WTC11 (cell line): ENCODE results near the gene PTBP2. TPM values are rescaled to one million over a fixed set of nuclear protein-coding genes. Genes with fewer than 3 reads are reported as not detected.

Source experiments
- ATAC-seq: fragments of 200-7000 bp; cut with Tn5 transposase; 2 replicates; pipeline ENCODE4 v1.10.0; 2021; ENCODE audit warnings: mild to moderate bottlenecking, moderate library complexity
- CTCF ChIA-PET: fragments of 300-600 bp; sonication (Branson Sonifier 250); formaldehyde crosslinking; loops from one replicate; lab custom pipeline; 2021; ENCODE audit warnings: antibody characterized with exemption; lab: Charles Lee
- POLR2A ChIA-PET: fragments of 350-600 bp; sonication (Branson Sonifier 250); formaldehyde crosslinking; loops from one replicate; lab custom pipeline; 2021; ENCODE audit warnings: antibody characterized with exemption; lab: Charles Lee
- DNase-seq: peaks from one replicate; pipeline ENCODE4 v3.0.0; 2021; ENCODE audit warnings: low spot score
- H3K27ac Mint-ChIP-seq: 2 replicates; pipeline ENCODE4 v1.8.0; 2021; ENCODE audit warnings: mixed read lengths
- H3K27me3 Mint-ChIP-seq: 2 replicates; pipeline ENCODE4 v1.8.0; 2021; ENCODE audit warnings: low read depth, mild to moderate bottlenecking, moderate library complexity, mixed read lengths
- H3K36me3 Mint-ChIP-seq: 2 replicates; pipeline ENCODE4 v1.8.0; 2021; ENCODE audit warnings: mixed read lengths
- H3K4me1 Mint-ChIP-seq: 2 replicates; pipeline ENCODE4 v1.8.0; 2022; ENCODE audit warnings: mixed read lengths
- H3K4me3 Mint-ChIP-seq: 2 replicates; pipeline ENCODE4 v1.8.0; 2021; ENCODE audit warnings: mild to moderate bottlenecking, moderate library complexity, mixed read lengths
- H3K9me3 Mint-ChIP-seq: 2 replicates; pipeline ENCODE4 v1.8.0; 2021; ENCODE audit warnings: mixed read lengths
- ATF2 ChIP-seq: sonication (generic); formaldehyde crosslinking; IDR thresholded peaks from 2 replicates; pipeline ENCODE4 v1.8.1; 2022; ENCODE audit warnings: low read depth, missing genetic modification reagents, borderline replicate concordance
- ELF4 ChIP-seq: sonication (generic); formaldehyde crosslinking; IDR thresholded peaks from 2 replicates; pipeline ENCODE4 v1.8.1; 2022; ENCODE audit warnings: low read depth, mild to moderate bottlenecking, moderate library complexity, missing genetic modification reagents
- FOXK1 ChIP-seq: sonication (generic); formaldehyde crosslinking; IDR thresholded peaks from 2 replicates; pipeline ENCODE4 v1.8.0; 2022; ENCODE audit warnings: mild to moderate bottlenecking, moderate library complexity, missing genetic modification reagents
- GRHL2 ChIP-seq: fragments of 250-450 bp; sonication (Bioruptor Pico); IDR thresholded peaks from 2 replicates; pipeline ENCODE4 v1.8.0; 2022; ENCODE audit warnings: mild to moderate bottlenecking, moderate library complexity; ENCODE audit not compliant: insufficient replicate concordance, severe bottlenecking
- HMGA2 ChIP-seq: fragments of 250-450 bp; sonication (Bioruptor Pico); IDR thresholded peaks from 2 replicates; pipeline ENCODE4 v1.4.0; 2021; ENCODE audit warnings: mild to moderate bottlenecking, moderate library complexity
- MAX ChIP-seq: sonication (generic); formaldehyde crosslinking; IDR thresholded peaks from 2 replicates; pipeline ENCODE4 v1.8.0; 2022; ENCODE audit warnings: mild to moderate bottlenecking, missing genetic modification reagents
- MYBL2 ChIP-seq: sonication (generic); formaldehyde crosslinking; IDR thresholded peaks from 2 replicates; pipeline ENCODE4 v1.8.1; 2023; ENCODE audit warnings: mild to moderate bottlenecking, moderate library complexity, missing genetic modification reagents
- NFATC4 ChIP-seq: fragments of 250-450 bp; sonication (Bioruptor Pico); IDR thresholded peaks from 2 replicates; pipeline ENCODE4 v1.9.0; 2021; ENCODE audit warnings: mild to moderate bottlenecking
- RORB ChIP-seq: fragments of 250-450 bp; sonication (Bioruptor Pico); IDR thresholded peaks from 2 replicates; pipeline ENCODE4 v1.9.0; 2021; ENCODE audit warnings: mild to moderate bottlenecking
- SOX15 ChIP-seq: fragments of 250-450 bp; sonication (Bioruptor Pico); IDR thresholded peaks from 2 replicates; pipeline ENCODE4 v1.9.0; 2021; ENCODE audit warnings: mild to moderate bottlenecking
- TEAD1 ChIP-seq: sonication (generic); formaldehyde crosslinking; IDR thresholded peaks from 2 replicates; pipeline ENCODE4 v1.8.0; 2022; ENCODE audit warnings: mild to moderate bottlenecking, missing genetic modification reagents
- USF1 ChIP-seq: sonication (generic); formaldehyde crosslinking; IDR thresholded peaks from 2 replicates; pipeline ENCODE4 v1.8.0; 2022; ENCODE audit warnings: mild to moderate bottlenecking, missing genetic modification reagents
- USF2 ChIP-seq: sonication (generic); formaldehyde crosslinking; IDR thresholded peaks from 2 replicates; pipeline ENCODE4 v1.8.1; 2023; ENCODE audit warnings: mild to moderate bottlenecking, missing genetic modification reagents, moderate library complexity
- ZBTB43 ChIP-seq: sonication (generic); formaldehyde crosslinking; IDR thresholded peaks from 2 replicates; pipeline ENCODE4 v1.8.1; 2023; ENCODE audit warnings: mild to moderate bottlenecking, missing genetic modification reagents
- ZNF512 ChIP-seq: sonication (generic); formaldehyde crosslinking; IDR thresholded peaks from 2 replicates; pipeline ENCODE4 v1.8.1; 2022; ENCODE audit warnings: missing genetic modification reagents, borderline replicate concordance
- ZNF532 ChIP-seq: fragments of 250-450 bp; sonication (Bioruptor Pico); IDR thresholded peaks from 2 replicates; pipeline ENCODE4 v1.9.0; 2021; ENCODE audit warnings: mild to moderate bottlenecking, borderline replicate concordance
- total RNA-seq: library from RNA; stranded (reverse); gene quantifications from 3 replicates; pipeline ENCODE4 v1.2.3, GENCODE V29; 2021

Gene PTBP2
- total RNA-seq, 1 experiment from 2014 or later, result 50.0 TPM

- Mint-ChIP-seq H3K27ac (peak overlapping the region; percentile 48), H3K36me3 (no peaks in the 10 kb centered on the region), H3K4me1 (peaks cover 24% of the 10 kb centered on the region), H3K9me3 (peaks cover 6% of the 10 kb centered on the region), H3K27me3 (peaks cover 2% of the 10 kb centered on the region; the same call in 1 of the 2 replicates), H3K4me3 (no peak overlapping the region)
- DNase-seq, result no peak
- CTCF ChIA-PET, result no interaction called here
- TF ChIP-seq SOX15, result no peak
- peak; percentile 52; the same call in 1 of the 2 replicates for TF ChIP-seq MAX
- TF ChIP-seq ZNF532 (CRISPR knock-in tag), result 0 out of 2 replicates have a peak, but pooled peaks have one; percentile 74
- no peak for TF ChIP-seq ZNF512 (CRISPR knock-in tag)
- TF ChIP-seq ATF2 (CRISPR knock-in tag), result no peak
- no peak for TF ChIP-seq MYBL2 (CRISPR knock-in tag)
- TF ChIP-seq NFATC4 (CRISPR knock-in tag), result no peak
- no peak for TF ChIP-seq HMGA2 (CRISPR knock-in tag)
- peak; percentile 76 for TF ChIP-seq USF2 (CRISPR knock-in tag)
- TF ChIP-seq USF1, result peak; percentile 57; the same call in 1 of the 2 replicates
- TF ChIP-seq FOXK1 (CRISPR knock-in tag), result 0 out of 2 replicates have a peak, but pooled peaks have one; percentile 25
- no peak for TF ChIP-seq RORB (CRISPR knock-in tag)
- 0 out of 2 replicates have a peak, but pooled peaks have one; percentile 47 for TF ChIP-seq TEAD1 (CRISPR knock-in tag)
- no peak for TF ChIP-seq GRHL2 (CRISPR knock-in tag)
- TF ChIP-seq ZBTB43 (CRISPR knock-in tag), result no peak
- no peak for TF ChIP-seq ELF4 (CRISPR knock-in tag)
- peak; percentile 100 for ATAC-seq
- POLR2A ChIA-PET, result interaction anchor here (0.5 kb wide), 1 partner anchor 222 kb away, joined by 3 read pairs; no protein-coding TSS in a partner anchor
Measured at GRCh38 chr1:96715482-96715881, 6.1 kb upstream of the PTBP2 start.
